Epidermal melanocyte (primary cell): Measurements from ENCODE around the gene ARHGAP1.
"Not testable (repeated sequence)": the region's sequence is repeated elsewhere in the genome, so short reads cannot be mapped to it uniquely, and the experiment has no call there.

ENCODE experiments used
- DNase-seq: peaks from one replicate; pipeline ENCODE4 v3.0.0; 2011; ENCODE audit warnings: low spot score; ENCODE audit not compliant: insufficient read length

Gene ARHGAP1

GRCh38 chr11:46674463-46675287, 25.7 kb downstream of the ARHGAP1 start:
- DNase-seq, result peak; percentile 50

GRCh38 chr11:46673713-46674462, 26.5 kb downstream of the ARHGAP1 start:
- no peak for DNase-seq

GRCh38 chr11:46672381-46672839, 28.0 kb downstream of the ARHGAP1 start:
- no peak for DNase-seq

GRCh38 chr11:46671958-46672315, 28.5 kb downstream of the ARHGAP1 start:
- no peak for DNase-seq

- not testable (repeated sequence) for DNase-seq
Measured at GRCh38 chr11:46670521-46670920, 29.9 kb downstream of the ARHGAP1 start.

- DNase-seq, result no peak
Measured at GRCh38 chr11:46669711-46670139, 30.7 kb downstream of the ARHGAP1 start.

- DNase-seq, result no peak
Measured at GRCh38 chr11:46668480-46669085, 31.8 kb downstream of the ARHGAP1 start.

- DNase-seq, result no peak
Measured at GRCh38 chr11:46667043-46667481, 33.4 kb downstream of the ARHGAP1 start.

- DNase-seq, result no peak
Measured at GRCh38 chr11:46666516-46666915, 33.9 kb downstream of the ARHGAP1 start.

GRCh38 chr11:46665356-46665755, 35.1 kb downstream of the ARHGAP1 start:
- no peak for DNase-seq

- no peak for DNase-seq
Measured at GRCh38 chr11:46664612-46665011, 35.8 kb downstream of the ARHGAP1 start.

- no peak for DNase-seq
Measured at GRCh38 chr11:46663277-46663940, 37.0 kb downstream of the ARHGAP1 start.

- DNase-seq, result no peak
Measured at GRCh38 chr11:46662366-46662765, 38.1 kb downstream of the ARHGAP1 start.

GRCh38 chr11:46661836-46662235, 38.6 kb downstream of the ARHGAP1 start:
- no peak for DNase-seq

- no peak for DNase-seq
Measured at GRCh38 chr11:46659908-46660307, 40.5 kb downstream of the ARHGAP1 start.

- DNase-seq, result no peak
Measured at GRCh38 chr11:46658259-46658658, 42.2 kb downstream of the ARHGAP1 start.

- DNase-seq, result no peak
Measured at GRCh38 chr11:46657186-46657585, 43.2 kb downstream of the ARHGAP1 start.

- DNase-seq, result no peak
Measured at GRCh38 chr11:46655631-46656030, 44.8 kb downstream of the ARHGAP1 start.

- peak; percentile 80 for DNase-seq
Measured at GRCh38 chr11:46649180-46649738, 51.2 kb downstream of the ARHGAP1 start.

- DNase-seq, result no peak
Measured at GRCh38 chr11:46643986-46644385, 56.4 kb downstream of the ARHGAP1 start.

- DNase-seq, result no peak
Measured at GRCh38 chr11:46643531-46643930, 56.9 kb downstream of the ARHGAP1 start.
